SK-N-SH (cell line): ENCODE results near the gene C2CD4D. TPM values are rescaled to one million over a fixed set of nuclear protein-coding genes. Genes with fewer than 3 reads are reported as not detected.

Experiments used
- CTCF ChIA-PET: fragments of 300-600, 350-600 bp; formaldehyde crosslinking; extraction: SDS; loops from one replicate; lab custom pipeline; 2021; lab: Yijun Ruan, JAX
- POLR2A ChIA-PET: fragments of 350-600 bp; sonication (Branson Sonifier 250); formaldehyde crosslinking; extraction: SDS; loops from one replicate; lab custom pipeline; 2020; ENCODE audit warnings: antibody characterized with exemption, inconsistent platforms; lab: Yijun Ruan, JAX
- DNase-seq: peaks from one replicate; pipeline ENCODE4 v3.0.0; 2012
- H2AFZ ChIP-seq: fragments of 200-600 bp; sonication (generic); 2 replicates; pipeline ENCODE4 v1.8.1; 2016; ENCODE audit warnings: antibody characterized with exemption, mild to moderate bottlenecking, low read depth
- H3F3A ChIP-seq: fragments of 200-600 bp; sonication (generic); replicated peaks from 2 replicates; pipeline ENCODE3; 2016; ENCODE audit warnings: antibody characterized with exemption, mild to moderate bottlenecking; ENCODE audit not compliant: insufficient read depth
- H3K27ac ChIP-seq, 2 experiments: fragments of 200-500 bp in 1 of 2; fragments of 200-600 bp in 1 of 2; sonication (Bioruptor generic) in 1 of 2; sonication (generic), shearing (Covaris generic) in 1 of 2; 2 replicates each; pipeline versions ENCODE4 v1.5.1 to v1.6.1; 2014 to 2016; ENCODE audit warnings: low read depth in 2 of 2, inconsistent platforms in 1 of 2, low read length in 1 of 2, mild to moderate bottlenecking in 1 of 2, mixed read lengths in 1 of 2
- H3K27me3 ChIP-seq: fragments of 200-600 bp; sonication (generic), shearing (Covaris generic); 2 replicates; pipeline ENCODE4 v1.6.1; 2016; ENCODE audit warnings: mixed run types; ENCODE audit not compliant: insufficient read depth
- H3K36me3 ChIP-seq, 2 experiments: fragments of 200-500 bp in 1 of 2; fragments of 200-600 bp in 1 of 2; sonication (Bioruptor generic) in 1 of 2; sonication (generic) in 1 of 2; replicated peaks in 1 of 2; 2 replicates each; pipeline versions ENCODE3 to v1.5.1; 2014 to 2016; ENCODE audit warnings: low read length in 1 of 2, mild to moderate bottlenecking in 1 of 2; ENCODE audit not compliant: insufficient read depth in 2 of 2, control insufficient read depth in 1 of 2
- H3K4me1 ChIP-seq, 2 experiments: fragments of 200-500 bp in 1 of 2; fragments of 200-600 bp in 1 of 2; sonication (Bioruptor generic) in 1 of 2; sonication (generic), shearing (Covaris generic) in 1 of 2; 2 replicates each; pipeline versions ENCODE4 v1.5.1 to v1.6.1; 2014 to 2016; ENCODE audit warnings: low read depth in 1 of 2, low read length in 1 of 2, mixed run types in 1 of 2; ENCODE audit not compliant: insufficient read depth in 2 of 2, control insufficient read depth in 1 of 2
- H3K4me2 ChIP-seq: fragments of 200-600 bp; sonication (generic), shearing (Covaris generic); 2 replicates; pipeline ENCODE4 v1.6.1; 2017; ENCODE audit warnings: mixed run types
- H3K4me3 ChIP-seq, 2 experiments: fragments of 200-500 bp in 1 of 2; fragments of 200-600 bp in 1 of 2; sonication (Bioruptor generic) in 1 of 2; sonication (generic), shearing (Covaris generic) in 1 of 2; 2 replicates each; pipeline versions ENCODE4 v1.5.1 to v1.8.1; 2014 to 2016; ENCODE audit warnings: low read depth in 2 of 2, inconsistent platforms in 1 of 2, low read length in 1 of 2, mild to moderate bottlenecking in 1 of 2, mixed read lengths in 1 of 2, moderate library complexity in 1 of 2
- H3K79me2 ChIP-seq: fragments of 200-600 bp; sonication (generic); 2 replicates; pipeline ENCODE4 v1.8.1; 2017; ENCODE audit warnings: mild to moderate bottlenecking; ENCODE audit not compliant: insufficient read depth
- H3K9ac ChIP-seq: fragments of 200-600 bp; sonication (generic); 2 replicates; pipeline ENCODE4 v1.6.1; 2017; ENCODE audit warnings: mixed run types
- H3K9me2 ChIP-seq: fragments of 200-600 bp; sonication (generic); 2 replicates; pipeline ENCODE4 v1.6.1; 2017; ENCODE audit warnings: mixed run types
- H3K9me3 ChIP-seq: fragments of 200-600 bp; sonication (generic); 2 replicates; pipeline ENCODE4 v1.6.1; 2017; ENCODE audit warnings: mixed run types, mild to moderate bottlenecking, moderate library complexity
- H4K20me1 ChIP-seq: fragments of 200-600 bp; sonication (generic); 2 replicates; pipeline ENCODE4 v1.6.1; 2017; ENCODE audit warnings: mild to moderate bottlenecking, mixed run types; ENCODE audit not compliant: insufficient read depth
- FOSL2 ChIP-seq: IDR thresholded peaks from 2 replicates; pipeline ENCODE4 v1.4.0; 2012; ENCODE audit warnings: low read depth, mild to moderate bottlenecking, moderate library complexity, borderline replicate concordance
- MXI1 ChIP-seq: IDR thresholded peaks from 2 replicates; pipeline ENCODE4 v1.6.1; 2012; ENCODE audit warnings: mild to moderate bottlenecking, low read depth, low read length, improper control_type of control experiment
- RCOR1 ChIP-seq: fragments of 150-350 bp; IDR thresholded peaks from 2 replicates; pipeline ENCODE4 v1.6.1; 2017; ENCODE audit warnings: antibody characterized with exemption, low read length
- RFX5 ChIP-seq: IDR thresholded peaks from 2 replicates; pipeline ENCODE4 v1.6.1; 2012; ENCODE audit warnings: mild to moderate bottlenecking, improper control_type of control experiment, low read length
- TAF1 ChIP-seq: IDR thresholded peaks from 2 replicates; pipeline ENCODE4 v1.6.1; 2012; ENCODE audit warnings: low read depth, mild to moderate bottlenecking, low read length, moderate library complexity, borderline replicate concordance
- TCF12 ChIP-seq: IDR thresholded peaks from 2 replicates; pipeline ENCODE4 v1.4.0; 2012
- TEAD4 ChIP-seq: IDR thresholded peaks from 2 replicates; pipeline ENCODE4 v1.4.0; 2012; ENCODE audit warnings: mild to moderate bottlenecking, borderline replicate concordance; ENCODE audit not compliant: insufficient read depth
- USF1 ChIP-seq: IDR thresholded peaks from 2 replicates; pipeline ENCODE4 v1.4.0; 2012; ENCODE audit warnings: low read depth, borderline replicate concordance
- USF2 ChIP-seq: fragments of 150-350 bp; IDR thresholded peaks from 2 replicates; pipeline ENCODE4 v1.6.1; 2017; ENCODE audit warnings: antibody characterized with exemption, low read length, low read depth, borderline replicate concordance
- WGBS: methylation state at CpG from one replicate; pipeline ENCODE4 v1.1.6; 2017; ENCODE audit warnings: low lambda C conversion rate; 5-methylcytosine and 5-hydroxymethylcytosine counted together
- polyA plus RNA-seq, 3 experiments: library from polyadenylated mRNA; depleted of rRNA; stranded (reverse); fragments of >200 nt; gene quantifications; 2 replicates each; pipeline ENCODE4 v1.2.3, GENCODE V29; 2012
- TF ChIP-seq, protein P1 (sequence below): IDR thresholded peaks from 2 replicates; pipeline ENCODE4 v1.4.0; 2012; ENCODE audit warnings: low read depth, borderline replicate concordance
- TF ChIP-seq, protein P2 (sequence below): IDR thresholded peaks from 2 replicates; pipeline ENCODE4 v1.4.0; 2012; ENCODE audit warnings: low read depth
- TF ChIP-seq, protein P3 (sequence below): fragments of 150-350 bp; IDR thresholded peaks from 2 replicates; pipeline ENCODE4 v1.6.1; 2016; ENCODE audit warnings: mild to moderate bottlenecking, low read depth, low read length
- TF ChIP-seq, protein P4 (sequence below): fragments of 200-600 bp; sonication (generic); IDR thresholded peaks from 2 replicates; pipeline ENCODE4 v1.6.1; 2017; ENCODE audit warnings: antibody characterized with exemption, mild to moderate bottlenecking, moderate library complexity

C2CD4D gene
- polyA plus RNA-seq, 1 of the 3 experiments (the other 2 are of a cell fraction): not detected

DNA sequence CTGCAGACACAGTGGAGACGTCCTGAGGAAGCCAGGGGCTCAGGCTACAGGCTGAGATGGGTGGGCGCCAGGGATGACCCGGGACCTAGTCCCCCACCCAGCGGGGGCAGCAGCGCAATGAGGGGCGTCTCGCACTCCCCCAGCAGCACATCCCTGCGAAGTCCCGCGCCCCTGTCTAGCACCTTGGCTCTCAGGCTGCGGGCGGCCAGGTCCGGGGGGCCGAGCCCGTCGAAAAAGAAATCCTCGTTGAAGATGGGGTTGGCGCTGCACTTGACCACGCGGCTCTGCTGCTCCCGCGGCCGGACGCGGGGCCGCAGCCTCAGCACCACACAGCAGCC lies 1.8 kb downstream of the C2CD4D start:
- Histone ChIP-seq H3K4me3 (no peak overlapping the region), H3K4me1 (peaks cover 0 to 12% of the 10 kb centered on the region in 2 experiments; a peak in 1 of 4 replicates), H3K36me3 (no peaks in the 10 kb centered on the region), H3K4me2 (no peak overlapping the region), H3K9me3 (no peaks in the 10 kb centered on the region), H3F3A (no peaks in the 10 kb centered on the region), H3K27ac (no peak overlapping the region), H3K27me3 (no peaks in the 10 kb centered on the region), H3K79me2 (no peaks in the 10 kb centered on the region), H3K9me2 (no peaks in the 10 kb centered on the region), H3K9ac (no peak overlapping the region), H4K20me1 (no peaks in the 10 kb centered on the region), H2AFZ (no peak overlapping the region)
- no peak for TF ChIP-seq TEAD4
- TF ChIP-seq, protein P1, sequence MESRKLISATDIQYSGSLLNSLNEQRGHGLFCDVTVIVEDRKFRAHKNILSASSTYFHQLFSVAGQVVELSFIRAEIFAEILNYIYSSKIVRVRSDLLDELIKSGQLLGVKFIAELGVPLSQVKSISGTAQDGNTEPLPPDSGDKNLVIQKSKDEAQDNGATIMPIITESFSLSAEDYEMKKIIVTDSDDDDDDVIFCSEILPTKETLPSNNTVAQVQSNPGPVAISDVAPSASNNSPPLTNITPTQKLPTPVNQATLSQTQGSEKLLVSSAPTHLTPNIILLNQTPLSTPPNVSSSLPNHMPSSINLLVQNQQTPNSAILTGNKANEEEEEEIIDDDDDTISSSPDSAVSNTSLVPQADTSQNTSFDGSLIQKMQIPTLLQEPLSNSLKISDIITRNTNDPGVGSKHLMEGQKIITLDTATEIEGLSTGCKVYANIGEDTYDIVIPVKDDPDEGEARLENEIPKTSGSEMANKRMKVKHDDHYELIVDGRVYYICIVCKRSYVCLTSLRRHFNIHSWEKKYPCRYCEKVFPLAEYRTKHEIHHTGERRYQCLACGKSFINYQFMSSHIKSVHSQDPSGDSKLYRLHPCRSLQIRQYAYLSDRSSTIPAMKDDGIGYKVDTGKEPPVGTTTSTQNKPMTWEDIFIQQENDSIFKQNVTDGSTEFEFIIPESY: no peak
- no peak for DNase-seq
- 77% methylated on average over 10 of the region's 26 CpGs for WGBS
- ChIA-PET POLR2A (no interaction called here), CTCF (interaction anchor here (0.7 to 1.6 kb wide), 3 partner anchors 20 to 304 kb away, joined by 3 to 6 read pairs (median 5); no protein-coding TSS in a partner anchor)

GRCh38 chr1:151837197-151837596 lies 2.4 kb downstream of the C2CD4D start:
- no peak overlapping the region for H3K9ac ChIP-seq
- no peaks in the 10 kb centered on the region for H3F3A ChIP-seq
- DNase-seq: no peak
- no peaks in the 10 kb centered on the region for H4K20me1 ChIP-seq
- TF ChIP-seq TCF12 (no peak), RCOR1 (no peak), USF1 (no peak), TEAD4 (no peak), TAF1 (no peak), MXI1 (no peak), FOSL2 (no peak), RFX5 (no peak), USF2 (no peak)
- TF ChIP-seq, protein P2, sequence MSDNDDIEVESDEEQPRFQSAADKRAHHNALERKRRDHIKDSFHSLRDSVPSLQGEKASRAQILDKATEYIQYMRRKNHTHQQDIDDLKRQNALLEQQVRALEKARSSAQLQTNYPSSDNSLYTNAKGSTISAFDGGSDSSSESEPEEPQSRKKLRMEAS: no peak
- TF ChIP-seq, protein P3, sequence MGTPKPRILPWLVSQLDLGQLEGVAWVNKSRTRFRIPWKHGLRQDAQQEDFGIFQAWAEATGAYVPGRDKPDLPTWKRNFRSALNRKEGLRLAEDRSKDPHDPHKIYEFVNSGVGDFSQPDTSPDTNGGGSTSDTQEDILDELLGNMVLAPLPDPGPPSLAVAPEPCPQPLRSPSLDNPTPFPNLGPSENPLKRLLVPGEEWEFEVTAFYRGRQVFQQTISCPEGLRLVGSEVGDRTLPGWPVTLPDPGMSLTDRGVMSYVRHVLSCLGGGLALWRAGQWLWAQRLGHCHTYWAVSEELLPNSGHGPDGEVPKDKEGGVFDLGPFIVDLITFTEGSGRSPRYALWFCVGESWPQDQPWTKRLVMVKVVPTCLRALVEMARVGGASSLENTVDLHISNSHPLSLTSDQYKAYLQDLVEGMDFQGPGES: no peak
- TF ChIP-seq, protein P4, sequence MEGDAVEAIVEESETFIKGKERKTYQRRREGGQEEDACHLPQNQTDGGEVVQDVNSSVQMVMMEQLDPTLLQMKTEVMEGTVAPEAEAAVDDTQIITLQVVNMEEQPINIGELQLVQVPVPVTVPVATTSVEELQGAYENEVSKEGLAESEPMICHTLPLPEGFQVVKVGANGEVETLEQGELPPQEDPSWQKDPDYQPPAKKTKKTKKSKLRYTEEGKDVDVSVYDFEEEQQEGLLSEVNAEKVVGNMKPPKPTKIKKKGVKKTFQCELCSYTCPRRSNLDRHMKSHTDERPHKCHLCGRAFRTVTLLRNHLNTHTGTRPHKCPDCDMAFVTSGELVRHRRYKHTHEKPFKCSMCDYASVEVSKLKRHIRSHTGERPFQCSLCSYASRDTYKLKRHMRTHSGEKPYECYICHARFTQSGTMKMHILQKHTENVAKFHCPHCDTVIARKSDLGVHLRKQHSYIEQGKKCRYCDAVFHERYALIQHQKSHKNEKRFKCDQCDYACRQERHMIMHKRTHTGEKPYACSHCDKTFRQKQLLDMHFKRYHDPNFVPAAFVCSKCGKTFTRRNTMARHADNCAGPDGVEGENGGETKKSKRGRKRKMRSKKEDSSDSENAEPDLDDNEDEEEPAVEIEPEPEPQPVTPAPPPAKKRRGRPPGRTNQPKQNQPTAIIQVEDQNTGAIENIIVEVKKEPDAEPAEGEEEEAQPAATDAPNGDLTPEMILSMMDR: no peak
- H3K27me3 ChIP-seq: no peaks in the 10 kb centered on the region
- H3K4me2 ChIP-seq: no peak overlapping the region
- no peak overlapping the region for H3K4me3 ChIP-seq
- POLR2A ChIA-PET: no interaction called here
- no peaks in the 10 kb centered on the region for H3K79me2 ChIP-seq
- no peak overlapping the region for H2AFZ ChIP-seq
- CTCF ChIA-PET: interaction anchor here (0.6 to 3.8 kb wide), 44 partner anchors 9 to 536 kb away, joined by 3 to 50 read pairs (median 5); partner anchors contain the start of genes CELF3, MRPL9, TDRKH and THEM5
- no peaks in the 10 kb centered on the region for H3K36me3 ChIP-seq
- 73% methylated on average over 3 of the region's 3 CpGs for WGBS
- H3K9me3 ChIP-seq: no peaks in the 10 kb centered on the region
- H3K9me2 ChIP-seq: no peaks in the 10 kb centered on the region
- H3K27ac ChIP-seq: no peak overlapping the region
- peaks cover 0 to 19% of the 10 kb centered on the region in 2 experiments; a peak in 1 of 4 replicates for H3K4me1 ChIP-seq
